ENCODE measurements around the gene PCBP3.

The PCBP3 gene

DNA sequence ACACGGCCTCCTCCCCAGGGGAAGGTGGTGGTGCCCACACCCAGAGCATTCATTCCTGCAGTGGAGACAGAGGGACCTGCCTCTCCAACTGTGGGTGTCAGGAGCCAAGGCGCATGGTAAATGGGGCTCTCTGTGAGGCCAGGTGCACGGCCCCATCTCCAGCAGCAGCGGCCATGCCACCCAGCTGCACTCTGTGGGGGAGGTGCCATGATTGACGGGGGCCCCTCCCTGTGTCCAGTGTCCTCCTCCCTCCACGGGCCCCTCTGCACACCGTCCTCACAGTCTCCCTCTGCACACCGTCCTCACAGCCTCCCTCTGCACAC is 254.5 kb downstream of the PCBP3 start:
- DNase-seq, result no peak

DNA sequence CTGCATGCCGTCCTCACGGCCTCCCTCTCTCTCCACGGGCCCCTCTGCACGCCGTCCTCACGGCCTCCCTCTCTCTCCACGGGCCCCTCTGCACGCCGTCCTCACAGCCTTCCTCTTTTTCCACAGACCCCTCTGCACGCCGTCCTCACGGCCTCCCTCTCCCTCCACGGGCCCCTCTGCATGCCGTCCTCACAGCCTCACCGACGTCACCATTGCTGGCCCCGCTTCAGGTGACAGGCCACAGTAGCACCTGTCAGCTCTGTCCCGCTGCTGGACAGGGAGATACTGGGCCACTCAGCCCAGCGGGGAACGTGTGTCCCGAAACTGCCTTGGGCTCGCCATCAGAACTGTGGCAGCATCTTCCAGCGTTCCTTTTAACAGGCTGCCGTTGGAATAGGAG is 255.3 kb downstream of the PCBP3 start:
- no peak for DNase-seq

DNA sequence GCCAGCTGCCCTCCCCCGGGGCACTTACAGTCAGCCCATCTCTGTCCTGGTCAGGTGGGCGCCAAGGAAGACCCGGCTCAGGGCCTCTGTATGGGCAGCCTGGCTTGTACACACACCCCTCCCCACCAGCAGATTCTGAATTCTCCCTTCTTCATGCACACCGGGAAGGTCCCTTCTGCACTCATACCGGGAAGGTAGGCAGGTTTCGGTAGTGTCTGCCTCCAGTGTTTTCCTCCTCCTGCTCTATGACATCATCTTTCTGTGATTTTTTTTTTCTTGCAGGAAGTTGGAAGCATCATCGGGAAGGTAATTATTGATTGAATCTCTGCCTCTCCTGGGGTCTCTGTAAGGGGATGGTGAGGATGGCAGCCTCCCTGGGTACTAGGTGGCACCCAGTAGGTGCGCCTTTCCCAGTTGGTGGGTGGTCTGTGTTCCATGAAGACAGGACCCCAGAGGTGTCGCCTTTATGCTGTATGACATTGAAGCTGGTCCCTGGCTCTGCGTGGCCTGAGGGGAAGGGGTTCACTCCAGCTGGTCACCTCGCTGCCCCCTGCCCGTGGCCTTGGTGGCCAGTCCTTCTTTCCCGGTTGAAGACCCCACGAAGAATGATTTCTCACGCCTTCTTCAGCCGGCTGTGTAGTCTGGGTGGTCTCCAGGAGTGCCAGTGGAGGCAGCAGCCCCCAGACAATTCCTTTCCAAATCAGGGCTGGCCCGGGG is 255.9 kb downstream of the PCBP3 start:
- DNase-seq, result no peak

DNA sequence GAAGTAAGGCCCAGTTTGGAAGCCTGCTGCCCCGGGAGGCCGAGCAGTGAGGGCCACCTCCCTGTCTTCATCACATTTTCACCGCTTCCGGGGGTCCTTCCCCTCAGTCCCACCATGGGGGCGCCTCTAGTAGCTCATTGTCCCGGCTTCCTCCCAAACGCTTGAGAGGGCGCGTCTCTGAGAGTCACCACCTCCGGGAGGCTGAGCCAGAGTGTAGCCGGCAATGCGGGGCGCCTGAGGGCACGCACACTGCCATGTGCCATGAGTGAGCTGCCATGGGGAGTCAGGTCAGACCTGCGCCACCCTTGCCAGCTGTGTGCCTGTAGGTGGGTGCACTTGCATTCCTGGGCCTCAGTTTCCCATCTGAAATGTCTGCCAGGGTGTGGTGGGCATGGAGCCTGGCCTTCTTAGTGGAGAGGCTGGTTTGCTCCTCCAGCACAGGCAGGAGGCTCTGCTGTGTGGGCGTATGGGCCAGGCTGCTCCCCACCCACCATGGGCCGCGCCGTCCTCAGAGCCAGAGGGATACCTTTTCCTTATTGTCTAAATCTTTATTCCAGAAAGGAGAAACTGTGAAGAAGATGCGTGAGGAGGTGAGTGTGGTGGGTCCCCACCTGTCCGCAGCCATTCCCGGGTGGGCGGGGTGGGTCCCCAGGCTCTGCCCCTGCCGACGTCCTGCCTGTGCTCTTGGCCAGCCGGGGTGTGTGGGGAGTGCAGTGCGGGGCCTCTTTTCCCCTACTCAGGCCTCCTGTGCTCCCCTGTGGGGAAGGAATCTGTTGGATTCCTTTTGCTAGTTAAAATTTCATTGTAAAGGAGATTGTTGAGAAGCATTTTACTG is 256.7 kb downstream of the PCBP3 start:
- DNase-seq, result no peak

DNA sequence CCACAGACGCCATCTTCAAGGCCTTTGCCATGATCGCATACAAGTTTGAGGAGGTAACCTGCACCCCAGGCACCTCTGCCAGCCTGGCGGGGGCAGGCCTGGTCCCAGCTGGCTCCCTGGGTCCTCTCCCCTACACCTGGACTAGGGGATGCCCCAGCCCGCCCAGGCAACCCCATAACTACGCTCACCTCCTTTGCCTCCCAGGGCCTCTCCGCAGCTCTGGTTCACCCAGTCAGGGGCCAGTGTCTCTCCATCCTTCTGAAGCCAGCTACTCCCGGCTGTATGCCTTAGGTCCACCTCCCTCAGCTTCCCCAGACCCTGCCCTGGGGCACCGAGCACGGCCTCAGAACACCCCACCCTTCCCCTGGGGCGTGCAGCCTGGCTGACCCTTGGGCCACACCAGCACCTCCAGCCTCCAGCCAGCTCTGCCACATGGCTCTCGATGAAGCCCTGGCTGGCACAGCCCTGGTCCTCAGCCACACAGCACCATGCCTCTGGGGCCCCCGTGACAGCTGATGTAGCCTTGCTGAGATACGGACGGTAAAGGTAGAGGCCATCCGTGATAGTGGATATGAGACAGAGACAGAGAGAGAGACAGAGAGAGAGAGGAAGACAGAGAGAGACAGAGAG is 257.7 kb downstream of the PCBP3 start:
- DNase-seq, result no peak

DNA sequence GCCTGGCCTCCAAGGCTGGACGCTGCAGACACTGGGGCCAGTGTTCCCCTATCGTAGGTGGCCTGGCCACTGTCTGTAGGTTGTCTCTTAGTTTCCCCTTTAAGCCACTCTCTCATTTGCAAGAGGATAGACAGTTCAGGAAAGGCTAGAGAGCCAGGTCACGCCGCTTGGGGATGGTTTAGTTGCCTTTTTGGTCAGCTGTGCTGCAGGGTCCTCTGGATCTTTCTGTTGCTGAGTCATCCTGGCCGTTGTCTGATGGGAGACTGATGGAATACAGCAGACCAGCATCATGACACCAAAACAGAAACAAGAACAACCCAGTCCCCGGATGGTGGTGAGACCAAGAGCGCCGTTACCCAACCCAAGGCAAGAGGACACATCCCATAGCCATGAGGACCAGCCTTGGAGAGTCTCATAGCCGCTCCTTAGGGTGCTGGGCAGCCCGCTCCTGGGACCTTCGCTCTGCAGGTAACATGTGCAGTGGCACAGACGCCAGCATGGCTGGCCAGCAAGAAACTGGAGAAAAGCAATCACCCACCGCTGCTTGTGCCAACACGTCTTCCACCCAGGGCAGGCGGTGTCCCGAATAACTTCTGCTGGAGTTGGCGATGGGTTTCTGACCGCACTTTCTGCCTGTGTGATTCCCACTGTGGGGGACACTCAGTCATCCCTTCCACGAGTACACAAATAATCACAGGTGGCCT is 258.9 kb downstream of the PCBP3 start:
- no peak for DNase-seq

DNA sequence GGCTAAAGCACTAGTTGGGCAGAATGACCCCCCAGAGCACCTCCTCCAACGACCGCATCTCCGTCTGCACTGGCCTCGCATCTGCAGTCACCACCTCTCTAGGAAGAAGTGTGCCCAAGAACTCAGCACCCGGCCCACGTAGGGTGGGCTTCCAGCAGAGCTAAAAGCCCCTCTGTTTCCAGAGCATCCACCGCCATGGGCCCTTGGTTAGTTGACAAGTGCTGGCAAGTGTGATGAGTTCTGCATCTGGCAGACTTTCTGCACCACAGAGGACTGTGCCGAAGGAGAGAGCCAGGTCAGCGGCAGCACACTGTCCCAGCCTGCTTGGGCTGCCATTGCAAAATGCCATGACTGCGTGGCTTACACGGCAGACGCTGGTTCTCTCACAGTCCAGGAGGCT is 261.7 kb downstream of the PCBP3 start:
- DNase-seq, result no peak

DNA sequence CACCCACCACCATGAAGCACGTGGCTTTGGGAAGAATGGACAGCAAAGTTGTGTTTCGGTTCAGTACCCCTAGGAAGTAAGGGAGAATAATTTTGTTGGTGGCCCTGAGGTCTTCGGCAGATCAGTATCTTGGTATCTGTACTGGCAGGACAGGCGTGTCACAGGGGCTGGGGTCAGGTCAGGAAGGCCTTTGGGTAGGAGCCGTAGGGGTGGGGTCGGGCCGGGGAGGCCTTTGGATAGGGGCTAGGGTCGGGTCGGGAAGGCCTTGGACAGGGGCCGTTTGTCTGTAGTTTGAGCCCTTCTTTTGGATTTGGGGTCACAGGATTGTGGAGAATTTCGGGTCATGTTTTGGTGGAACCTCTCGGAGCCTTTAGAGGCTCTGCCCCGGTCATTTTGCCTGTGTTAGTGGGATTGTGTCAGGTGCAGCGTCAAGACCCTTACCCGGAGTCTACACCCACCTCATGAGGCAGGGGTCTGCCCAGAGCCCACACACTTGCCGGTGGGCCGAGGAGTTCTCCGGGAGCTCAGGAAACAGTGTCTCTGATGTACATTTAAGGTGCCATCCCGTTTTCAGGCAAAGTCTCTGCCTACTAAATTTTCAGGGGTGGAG is 262.8 kb downstream of the PCBP3 start:
- no peak for DNase-seq

DNA sequence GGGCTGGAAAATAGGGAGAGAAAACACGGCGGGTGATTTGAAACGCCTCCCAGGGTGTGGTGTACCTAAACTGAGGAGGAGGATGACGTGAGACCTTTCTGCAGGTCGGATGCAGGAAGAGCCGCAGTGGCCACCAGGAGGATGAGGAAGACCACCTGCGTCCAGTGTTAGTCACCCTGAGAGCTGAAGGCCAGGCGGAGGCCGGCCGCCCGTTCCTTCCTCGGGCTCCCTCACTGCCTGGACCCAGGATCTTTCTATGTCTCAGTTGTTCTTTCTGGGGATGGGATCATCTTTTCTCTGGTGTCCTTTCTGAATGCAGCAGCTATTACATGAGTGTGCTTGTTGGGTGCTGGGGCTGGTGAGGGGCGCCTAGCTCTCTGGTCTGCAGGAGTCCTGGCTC is 263.3 kb downstream of the PCBP3 start:
- DNase-seq, result no peak

DNA sequence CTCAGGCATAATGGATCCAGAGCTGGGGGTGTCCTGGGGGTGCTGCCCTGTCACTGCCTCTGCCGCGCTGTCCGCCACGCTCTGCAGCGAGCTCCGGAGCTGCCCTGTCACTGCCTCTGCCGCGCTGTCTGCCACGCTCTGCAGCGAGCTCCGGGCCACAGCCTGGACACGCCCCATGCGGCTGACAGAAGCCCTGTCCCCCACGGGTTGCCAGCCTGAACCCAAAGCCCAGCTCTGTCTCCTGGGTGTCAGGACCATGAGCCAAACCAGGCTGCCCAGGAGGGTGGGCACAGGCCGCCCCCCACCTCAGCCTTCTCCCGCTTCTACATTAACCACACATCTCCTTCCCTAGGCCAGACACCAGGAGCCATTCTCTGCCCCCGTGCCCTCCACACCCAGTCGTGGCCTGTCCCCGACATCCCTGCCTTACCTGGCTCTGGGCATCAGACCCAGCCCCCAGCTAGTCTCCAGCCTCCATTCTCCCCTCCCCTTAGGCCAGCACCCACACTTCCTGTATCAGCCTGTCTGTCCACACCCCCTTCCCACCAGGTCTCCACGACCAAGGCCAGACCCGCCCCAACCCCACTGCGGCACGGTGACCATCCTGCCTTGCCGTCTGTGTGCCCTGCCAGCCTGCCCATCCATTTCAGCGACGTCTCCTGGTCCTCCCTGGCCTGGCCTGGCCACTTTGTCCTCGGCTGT is 265.2 kb downstream of the PCBP3 start:
- DNase-seq, result no peak

DNA sequence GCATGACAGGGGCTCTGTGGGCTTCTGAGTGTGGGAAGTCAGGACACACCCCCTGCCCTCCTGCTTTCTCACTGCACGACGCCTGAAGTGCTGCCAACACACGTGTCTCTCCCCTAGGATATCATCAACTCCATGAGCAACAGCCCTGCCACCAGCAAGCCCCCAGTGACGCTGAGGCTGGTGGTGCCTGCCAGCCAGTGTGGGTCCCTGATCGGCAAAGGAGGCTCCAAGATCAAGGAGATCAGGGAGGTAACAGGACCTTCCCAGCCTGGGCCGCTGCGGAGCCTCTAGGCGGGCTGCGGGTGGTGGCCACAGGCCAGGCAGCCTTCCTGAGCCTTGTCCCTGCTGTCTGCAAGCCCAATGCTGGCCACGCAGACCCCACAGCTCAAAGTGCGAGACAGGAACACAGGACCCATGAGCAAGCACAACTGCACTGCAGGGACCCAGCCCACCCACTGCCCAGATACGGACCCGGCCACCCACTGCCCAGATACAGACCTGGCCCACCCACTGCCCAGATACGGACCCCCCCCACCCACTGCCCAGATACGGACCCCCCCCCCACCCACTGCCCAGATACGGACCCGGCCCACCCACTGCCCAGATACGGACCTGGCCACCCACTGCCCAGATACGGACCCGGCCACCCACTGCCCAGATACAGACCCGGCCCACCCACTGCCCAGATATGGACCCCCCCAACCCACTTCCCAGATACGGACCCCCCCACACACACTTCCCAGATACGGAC is 265.9 kb downstream of the PCBP3 start:
- no peak for DNase-seq

DNA sequence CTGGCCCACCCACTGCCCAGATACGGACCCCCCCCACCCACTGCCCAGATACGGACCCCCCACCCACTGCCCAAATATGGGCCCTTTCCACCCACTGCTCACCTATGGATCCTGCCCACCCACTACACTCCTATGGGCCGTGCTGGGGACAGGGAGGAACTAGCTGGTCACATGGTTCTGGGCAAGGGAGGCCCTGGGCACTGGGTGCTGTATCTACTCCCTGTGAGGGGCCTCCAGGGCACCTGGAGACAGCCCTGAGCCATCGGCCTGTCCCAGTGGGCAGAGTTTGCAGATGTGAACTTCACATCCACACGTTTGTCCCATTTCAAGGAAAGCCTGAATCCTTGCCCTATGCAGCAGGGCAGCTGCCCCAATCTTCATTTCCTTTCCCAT is 266.6 kb downstream of the PCBP3 start:
- no peak for DNase-seq

DNA sequence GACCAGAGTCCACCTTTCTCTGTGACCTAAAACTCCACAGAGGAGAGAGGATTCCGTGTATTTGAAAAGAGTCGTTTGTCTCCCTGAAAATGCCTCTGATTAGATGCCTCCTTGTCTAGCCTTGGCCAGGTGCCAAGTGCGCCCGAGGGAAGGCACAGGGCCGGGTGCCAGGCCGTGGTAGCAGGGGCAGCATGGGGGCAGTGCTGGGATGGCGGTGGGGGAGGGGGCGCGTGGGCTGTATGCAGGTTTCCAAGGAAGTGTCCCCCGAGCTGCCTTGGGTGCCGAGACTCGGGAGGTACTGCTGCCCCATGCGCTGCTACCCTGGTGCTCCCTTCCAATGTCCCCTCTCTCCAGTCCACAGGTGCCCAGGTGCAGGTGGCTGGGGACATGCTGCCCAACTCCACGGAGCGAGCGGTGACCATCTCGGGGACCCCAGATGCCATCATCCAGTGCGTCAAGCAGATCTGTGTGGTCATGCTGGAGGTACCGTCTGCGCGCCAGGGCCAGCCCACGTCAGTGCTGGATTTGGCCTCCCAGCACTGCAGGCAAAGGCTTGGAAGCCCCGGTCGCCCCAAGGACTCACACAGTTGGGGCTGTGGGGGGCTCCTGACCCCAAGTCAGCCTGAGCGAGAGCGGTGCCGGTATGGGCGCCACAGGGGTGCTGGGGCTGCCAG is 267.2 kb downstream of the PCBP3 start:
- DNase-seq, result no peak

DNA sequence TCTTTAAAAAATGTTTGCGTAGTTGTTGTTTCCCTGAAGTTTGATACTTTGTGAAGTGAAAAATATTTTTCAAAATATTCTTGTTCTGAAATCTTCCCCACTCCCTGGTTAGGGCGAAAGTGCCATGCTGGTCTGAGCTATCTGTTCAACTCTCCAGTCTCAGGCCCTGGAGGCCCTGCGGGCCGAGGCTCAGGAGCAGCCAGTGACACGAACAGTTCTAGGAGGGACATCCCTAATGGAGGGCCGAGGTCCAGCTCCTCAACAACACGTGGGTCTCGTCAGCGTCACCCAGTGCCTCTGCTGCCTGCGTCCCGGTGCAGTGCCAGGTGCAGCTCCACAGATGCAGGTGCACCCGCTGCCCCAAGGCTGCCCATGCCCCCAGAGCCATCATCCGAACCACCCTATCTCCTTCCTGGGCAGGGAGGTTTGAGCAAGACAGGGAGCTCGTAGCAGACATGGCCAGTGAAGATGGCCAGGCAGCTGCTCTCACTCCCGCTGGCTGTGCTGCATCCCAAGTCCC is 268.3 kb downstream of the PCBP3 start:
- no peak for DNase-seq

DNA sequence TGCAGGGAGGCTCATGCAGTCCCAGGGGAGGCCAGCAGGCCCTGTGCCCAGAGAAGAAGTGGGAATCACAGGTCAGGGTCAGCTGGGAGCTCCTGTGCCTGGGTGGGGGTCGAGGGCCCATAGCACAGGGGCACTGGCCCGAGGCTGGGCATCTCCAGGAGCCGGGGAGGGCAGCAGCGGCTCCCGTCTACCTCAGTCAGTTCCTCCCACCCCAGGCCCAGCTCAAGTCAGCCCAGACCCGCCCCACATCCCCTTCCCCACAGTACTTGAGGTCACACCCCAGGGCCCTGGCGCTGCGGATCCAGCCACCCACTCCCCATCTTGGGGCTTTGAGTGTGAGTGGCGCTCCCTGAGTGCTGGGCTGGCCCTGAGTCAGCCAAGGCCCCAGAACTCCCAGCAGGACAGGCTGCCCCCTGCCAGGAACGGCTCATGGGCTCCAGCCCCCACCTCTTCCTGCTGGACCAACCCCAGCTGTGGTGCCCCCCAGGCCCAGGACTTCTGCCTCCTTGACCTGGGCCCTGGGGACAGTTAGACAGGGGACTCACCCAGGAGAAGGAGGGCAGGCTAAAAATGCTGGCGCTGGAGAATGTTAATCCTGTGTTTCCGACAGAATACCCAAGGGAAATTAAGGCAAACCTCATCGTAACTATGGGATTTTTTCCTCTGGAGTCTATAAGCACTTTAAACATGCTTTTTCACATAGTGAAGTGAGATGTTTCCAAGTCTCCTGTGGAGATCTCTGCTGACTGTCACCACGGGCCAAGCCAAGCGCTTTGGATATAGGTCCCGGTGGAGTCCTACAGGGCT is 269.3 kb downstream of the PCBP3 start:
- DNase-seq, result no peak

DNA sequence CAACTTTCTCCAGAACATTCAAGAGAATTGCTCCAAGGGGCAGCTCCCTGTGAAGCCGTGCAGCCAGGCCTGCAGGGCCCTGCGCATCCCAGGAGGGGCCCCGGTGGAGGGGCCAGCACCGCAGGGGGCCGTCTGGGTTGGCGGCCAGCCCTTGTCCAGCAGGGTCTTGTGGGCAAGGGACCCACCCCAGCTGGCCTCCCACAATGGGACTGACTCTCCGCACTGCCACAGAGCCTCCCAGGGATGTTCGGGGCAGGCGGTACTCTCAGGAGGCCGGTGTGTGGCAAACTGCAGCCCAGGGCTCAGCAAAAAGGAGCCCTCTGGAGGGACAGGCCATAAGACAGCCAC is 269.9 kb downstream of the PCBP3 start:
- DNase-seq, result no peak

DNA sequence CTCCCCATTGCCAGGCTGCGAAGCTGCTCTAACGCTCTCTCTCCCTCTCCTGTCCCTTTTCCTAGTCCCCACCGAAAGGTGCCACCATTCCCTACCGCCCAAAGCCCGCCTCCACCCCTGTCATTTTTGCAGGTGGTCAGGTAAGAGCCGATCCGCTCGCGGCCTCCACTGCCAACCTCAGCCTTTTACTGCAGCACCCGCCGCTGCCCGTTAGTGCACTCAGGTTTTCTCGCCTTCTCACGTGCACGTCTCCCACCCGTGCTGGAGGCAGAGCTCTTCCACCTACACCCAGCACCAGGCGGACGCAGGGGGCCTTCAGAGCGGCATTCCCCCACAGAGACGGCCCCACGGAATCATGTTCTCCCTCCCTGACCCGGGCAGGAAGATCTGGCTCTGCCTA is 270.4 kb downstream of the PCBP3 start:
- DNase-seq, result no peak

DNA sequence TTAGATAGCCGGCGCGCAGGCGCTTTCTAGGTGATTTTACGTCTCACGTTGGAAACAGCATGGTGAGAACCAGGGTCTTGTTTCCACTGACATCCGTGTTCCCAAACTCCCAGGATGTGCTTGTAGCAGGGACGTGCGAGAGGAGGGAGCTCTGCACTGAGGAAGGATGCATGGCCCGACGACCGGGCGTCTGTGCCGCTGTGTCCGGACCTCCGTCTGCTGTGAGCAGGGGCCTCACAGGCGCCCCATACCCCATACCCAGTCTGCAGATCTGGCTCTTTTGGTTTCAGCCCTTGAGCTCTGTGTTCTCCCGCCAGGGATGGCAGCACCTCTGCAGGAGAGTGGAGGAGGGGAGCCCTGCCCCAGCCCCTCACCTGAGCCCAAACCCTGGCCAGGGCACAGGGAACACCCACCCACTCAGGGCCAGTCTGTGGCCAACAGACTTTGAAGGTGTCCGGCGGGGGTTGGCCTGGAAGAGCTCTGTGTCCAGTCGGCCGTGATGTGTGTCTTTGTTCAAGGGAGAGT is 270.9 kb downstream of the PCBP3 start:
- DNase-seq, result no peak

DNA sequence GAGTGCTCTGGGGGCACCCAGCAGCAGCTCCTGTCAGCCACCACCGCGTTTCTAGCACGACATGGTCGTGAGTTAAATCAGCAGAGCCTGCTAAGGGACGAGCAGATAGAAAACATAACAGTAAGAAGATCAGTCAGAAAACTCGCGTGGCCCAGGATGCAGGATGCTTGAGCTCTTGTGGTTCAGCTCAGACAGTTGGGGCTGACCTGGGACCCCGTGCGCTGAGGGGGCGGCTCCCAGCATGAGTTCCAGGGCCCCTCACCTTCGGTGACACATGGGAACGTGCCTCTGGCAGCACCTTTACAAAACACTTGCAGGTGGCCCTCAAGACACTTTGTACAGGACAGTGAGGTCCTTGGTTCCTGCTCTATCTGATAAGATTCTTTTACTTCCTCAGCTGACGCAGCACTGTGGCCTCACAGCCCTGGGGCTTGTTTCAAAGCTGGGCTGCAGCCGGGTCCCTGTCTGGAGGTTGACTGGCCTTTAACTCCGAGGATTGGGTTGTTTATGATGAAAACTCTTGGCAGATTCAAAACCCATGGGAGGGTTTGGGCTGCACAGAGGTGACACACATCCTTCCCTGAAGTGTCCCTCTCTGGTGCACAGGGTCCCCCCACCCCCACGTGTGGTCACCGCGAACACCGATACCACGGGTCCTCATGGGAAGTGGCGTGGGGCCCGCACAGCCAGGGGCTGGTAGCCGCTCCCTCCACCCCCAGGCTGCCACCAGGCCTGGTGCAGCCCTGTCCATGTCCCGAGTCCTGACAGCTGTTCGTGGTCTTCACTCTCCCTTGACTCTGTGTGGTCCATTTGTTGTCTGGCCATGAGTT is 272.7 kb downstream of the PCBP3 start:
- DNase-seq, result no peak

Measured in inflammatory macrophage (primary cell).